Measurements from ENCODE around the gene PARN.
"Not testable (repeated sequence)": the region's sequence is repeated elsewhere in the genome, so short reads cannot be mapped to it uniquely, and the experiment has no call there.

PARN gene

GRCh38 chr16:14423344-14423743 is 206.7 kb downstream of the PARN start:
- Histone ChIP-seq H3K27ac (ENCODE audit: low read depth, low read length) (no peak overlapping the region), H3K36me3 (ENCODE audit: control insufficient read depth, insufficient read depth, low read length) (no peaks in the 10 kb centered on the region), H3K4me3 (ENCODE audit: low read length) (no peak overlapping the region), H3K4me1 (ENCODE audit: control insufficient read depth, insufficient read depth, low read length) (peaks cover 4% of the 10 kb centered on the region), H3K9ac (ENCODE audit: low read length) (no peak overlapping the region), H3K27me3 (ENCODE audit: control insufficient read depth, insufficient read depth, low read length) (no peaks in the 10 kb centered on the region)

GRCh38 chr16:14420721-14421488 is 209.2 kb downstream of the PARN start:
- H3K4me3 ChIP-seq (ENCODE audit: low read length), result no peak overlapping the region
- no peaks in the 10 kb centered on the region for H3K27me3 ChIP-seq (ENCODE audit: control insufficient read depth, insufficient read depth, low read length)
- H3K27ac ChIP-seq (ENCODE audit: low read depth, low read length), result no peak overlapping the region
- peaks cover 4% of the 10 kb centered on the region for H3K4me1 ChIP-seq (ENCODE audit: control insufficient read depth, insufficient read depth, low read length)
- H3K9ac ChIP-seq (ENCODE audit: low read length), result no peak overlapping the region
- no peaks in the 10 kb centered on the region for H3K36me3 ChIP-seq (ENCODE audit: control insufficient read depth, insufficient read depth, low read length)

- not testable (repeated sequence) for H3K4me1 ChIP-seq (ENCODE audit: control insufficient read depth, insufficient read depth, low read length); H3K9ac ChIP-seq (ENCODE audit: low read length); H3K4me3 ChIP-seq (ENCODE audit: low read length); H3K27ac ChIP-seq (ENCODE audit: low read depth, low read length); H3K36me3 ChIP-seq (ENCODE audit: control insufficient read depth, insufficient read depth, low read length); H3K27me3 ChIP-seq (ENCODE audit: control insufficient read depth, insufficient read depth, low read length)
Measured at GRCh38 chr16:14420243-14420642, 209.8 kb downstream of the PARN start.

DNA sequence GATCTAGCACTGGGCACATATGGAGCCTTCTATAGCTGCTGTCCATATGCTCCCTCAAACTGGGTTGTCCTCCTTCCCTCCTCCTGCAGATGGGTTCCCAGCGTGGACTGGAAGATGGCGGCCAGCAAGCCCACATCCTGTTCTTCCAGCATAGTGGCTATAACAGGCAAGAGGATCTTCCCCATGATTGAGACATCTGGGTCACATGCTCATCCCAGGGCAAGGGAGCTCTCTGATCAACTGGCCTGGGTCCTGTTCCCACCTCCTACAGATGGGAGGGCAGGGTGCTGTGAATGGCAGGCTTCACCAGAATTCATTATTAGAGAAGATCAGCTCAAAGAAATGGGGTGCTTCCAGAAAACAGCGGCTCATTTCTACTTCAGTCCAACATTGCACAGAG is 210.2 kb downstream of the PARN start:
- Histone ChIP-seq H3K4me3 (ENCODE audit: low read length) (no peak overlapping the region), H3K36me3 (ENCODE audit: control insufficient read depth, insufficient read depth, low read length) (no peaks in the 10 kb centered on the region), H3K9ac (ENCODE audit: low read length) (no peak overlapping the region), H3K4me1 (ENCODE audit: control insufficient read depth, insufficient read depth, low read length) (peaks cover 4% of the 10 kb centered on the region), H3K27ac (ENCODE audit: low read depth, low read length) (no peak overlapping the region), H3K27me3 (ENCODE audit: control insufficient read depth, insufficient read depth, low read length) (no peaks in the 10 kb centered on the region)

DNA sequence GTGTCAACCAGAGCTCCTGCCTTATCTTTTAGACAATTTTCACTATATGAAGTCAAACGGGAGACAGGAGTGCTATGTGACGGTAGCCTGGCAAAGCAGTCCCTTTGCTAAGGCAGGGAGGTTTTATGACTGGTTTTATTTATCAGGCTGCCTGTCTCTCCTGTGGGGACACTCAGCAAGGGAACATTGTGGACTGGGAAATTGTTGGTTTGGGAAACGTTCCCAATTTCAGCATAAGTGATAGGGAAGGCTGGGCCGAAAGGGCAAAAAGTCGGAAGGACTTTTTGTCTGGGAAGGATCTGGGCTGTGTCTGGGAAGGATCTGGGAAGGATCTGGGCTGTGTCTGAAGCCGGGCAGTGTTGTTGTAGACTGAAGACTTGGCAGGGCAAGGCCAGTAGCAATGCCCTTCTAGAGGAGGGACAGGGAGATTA is 211.2 kb downstream of the PARN start:
- no peaks in the 10 kb centered on the region for H3K36me3 ChIP-seq (ENCODE audit: control insufficient read depth, insufficient read depth, low read length)
- H3K27me3 ChIP-seq (ENCODE audit: control insufficient read depth, insufficient read depth, low read length), result no peaks in the 10 kb centered on the region
- no peak overlapping the region for H3K4me3 ChIP-seq (ENCODE audit: low read length)
- H3K4me1 ChIP-seq (ENCODE audit: control insufficient read depth, insufficient read depth, low read length), result peaks cover 4% of the 10 kb centered on the region
- peak overlapping the region; percentile 58 for H3K27ac ChIP-seq (ENCODE audit: low read depth, low read length)
- no peak overlapping the region for H3K9ac ChIP-seq (ENCODE audit: low read length)

GRCh38 chr16:14416184-14416583 is 213.9 kb downstream of the PARN start:
- no peak overlapping the region for H3K9ac ChIP-seq (ENCODE audit: low read length)

GRCh38 chr16:14415291-14415690 is 214.8 kb downstream of the PARN start:
- Histone ChIP-seq H3K27me3 (ENCODE audit: control insufficient read depth, insufficient read depth, low read length) (no peaks in the 10 kb centered on the region), H3K4me1 (ENCODE audit: control insufficient read depth, insufficient read depth, low read length) (peaks cover 4% of the 10 kb centered on the region), H3K27ac (ENCODE audit: low read depth, low read length) (no peak overlapping the region), H3K4me3 (ENCODE audit: low read length) (no peak overlapping the region), H3K9ac (ENCODE audit: low read length) (no peak overlapping the region), H3K36me3 (ENCODE audit: control insufficient read depth, insufficient read depth, low read length) (no peaks in the 10 kb centered on the region)

More at GRCh38 chr16:14416184-14416583, 213.9 kb downstream of the PARN start:
- no peaks in the 10 kb centered on the region for H3K27me3 ChIP-seq (ENCODE audit: control insufficient read depth, insufficient read depth, low read length)
- no peak overlapping the region for H3K27ac ChIP-seq (ENCODE audit: low read depth, low read length)
- H3K4me1 ChIP-seq (ENCODE audit: control insufficient read depth, insufficient read depth, low read length), result peaks cover 4% of the 10 kb centered on the region
- no peak overlapping the region for H3K4me3 ChIP-seq (ENCODE audit: low read length)
- H3K36me3 ChIP-seq (ENCODE audit: control insufficient read depth, insufficient read depth, low read length), result no peaks in the 10 kb centered on the region

- Histone ChIP-seq H3K4me1 (ENCODE audit: control insufficient read depth, insufficient read depth, low read length) (no peaks in the 10 kb centered on the region), H3K36me3 (ENCODE audit: control insufficient read depth, insufficient read depth, low read length) (no peaks in the 10 kb centered on the region), H3K9ac (ENCODE audit: low read length) (no peak overlapping the region), H3K27ac (ENCODE audit: low read depth, low read length) (no peak overlapping the region), H3K27me3 (ENCODE audit: control insufficient read depth, insufficient read depth, low read length) (no peaks in the 10 kb centered on the region), H3K4me3 (ENCODE audit: low read length) (no peak overlapping the region)
Measured at GRCh38 chr16:14409563-14409962, 220.5 kb downstream of the PARN start.

DNA sequence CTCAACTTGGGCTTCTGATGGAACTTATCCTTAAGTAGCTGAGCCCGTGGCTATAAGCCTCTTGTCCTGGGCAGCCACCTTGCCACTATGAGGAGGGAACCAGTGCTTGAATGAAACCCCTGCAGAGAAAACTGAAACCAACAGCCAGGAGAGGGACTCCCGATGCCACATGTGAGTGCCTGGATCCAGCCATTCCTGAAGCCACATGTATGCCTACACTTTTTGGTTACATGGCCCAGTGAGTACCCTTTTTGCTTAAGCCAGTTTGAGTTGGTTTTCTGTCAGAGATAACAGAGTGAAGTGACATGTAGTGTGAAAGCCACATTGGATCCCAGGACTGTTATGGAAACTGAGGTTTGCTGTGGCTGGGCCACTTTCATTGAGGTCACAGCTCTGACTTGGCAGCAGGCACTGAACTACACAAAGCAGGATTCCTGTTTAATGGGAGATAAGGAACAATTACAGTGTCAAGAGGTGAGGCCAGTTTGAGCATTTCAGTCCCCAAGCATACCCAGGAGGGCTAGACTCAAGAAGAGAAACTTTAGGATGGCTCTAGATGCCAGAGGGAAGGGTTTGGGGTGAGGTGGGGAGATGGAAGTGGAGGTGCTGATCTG is 222.2 kb downstream of the PARN start:
- H3K4me3 ChIP-seq (ENCODE audit: low read length), result no peak overlapping the region
- H3K36me3 ChIP-seq (ENCODE audit: control insufficient read depth, insufficient read depth, low read length), result no peaks in the 10 kb centered on the region
- no peaks in the 10 kb centered on the region for H3K27me3 ChIP-seq (ENCODE audit: control insufficient read depth, insufficient read depth, low read length)
- no peak overlapping the region for H3K9ac ChIP-seq (ENCODE audit: low read length)
- H3K27ac ChIP-seq (ENCODE audit: low read depth, low read length), result no peak overlapping the region
- H3K4me1 ChIP-seq (ENCODE audit: control insufficient read depth, insufficient read depth, low read length), result no peaks in the 10 kb centered on the region

DNA sequence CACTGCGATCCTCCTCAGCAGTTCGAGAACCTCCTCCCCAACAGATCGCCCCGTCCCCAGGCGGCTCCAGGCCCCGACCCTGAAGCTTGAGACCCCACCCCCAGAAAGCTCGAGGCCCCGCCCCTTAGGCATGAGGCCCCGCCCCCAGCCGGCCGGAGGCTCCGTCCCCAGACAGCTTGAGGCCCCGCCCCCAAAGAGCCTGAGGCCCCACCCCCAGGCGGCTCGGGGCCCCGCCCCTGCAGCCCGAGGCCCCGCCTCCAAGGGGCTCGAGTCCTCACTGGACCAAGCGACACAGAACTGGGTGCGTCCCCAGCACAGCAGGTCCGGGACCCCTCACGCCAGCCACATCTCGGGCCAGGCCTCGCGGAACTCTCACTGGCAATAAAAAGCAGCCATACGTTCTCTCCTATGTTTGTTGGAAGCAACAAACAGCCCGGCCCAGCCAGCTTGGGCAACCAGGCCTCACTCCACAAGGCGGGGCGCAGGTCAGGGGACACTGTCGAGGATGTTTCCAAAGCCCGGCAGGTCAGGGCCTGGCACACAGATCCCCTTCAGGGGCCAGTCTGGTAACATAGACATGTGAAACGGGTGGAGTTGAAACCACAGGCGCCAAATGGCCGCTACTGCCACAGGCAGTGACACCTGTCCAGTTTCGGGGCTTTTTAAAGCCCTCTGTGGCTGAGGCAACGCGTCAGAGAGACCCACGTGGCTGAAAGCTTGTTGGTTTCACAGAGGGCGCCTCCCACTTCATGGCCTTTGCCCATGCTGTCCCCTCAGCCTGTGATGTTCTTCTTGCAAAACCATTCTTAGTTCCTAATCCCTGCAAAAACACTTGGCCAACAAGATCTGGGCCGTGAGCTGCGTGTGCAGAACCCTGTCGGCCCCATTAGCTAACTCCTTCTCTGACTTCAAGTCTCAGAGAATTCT is 224.2 kb downstream of the PARN start:
- no peaks in the 10 kb centered on the region for H3K27me3 ChIP-seq (ENCODE audit: control insufficient read depth, insufficient read depth, low read length)
- no peak overlapping the region for H3K27ac ChIP-seq (ENCODE audit: low read depth, low read length)
- no peak overlapping the region for H3K9ac ChIP-seq (ENCODE audit: low read length)
- no peaks in the 10 kb centered on the region for H3K36me3 ChIP-seq (ENCODE audit: control insufficient read depth, insufficient read depth, low read length)
- H3K4me3 ChIP-seq (ENCODE audit: low read length), result no peak overlapping the region
- H3K4me1 ChIP-seq (ENCODE audit: control insufficient read depth, insufficient read depth, low read length), result no peaks in the 10 kb centered on the region

- H3K36me3 ChIP-seq (ENCODE audit: control insufficient read depth, insufficient read depth, low read length); H3K27me3 ChIP-seq (ENCODE audit: control insufficient read depth, insufficient read depth, low read length); H3K9ac ChIP-seq (ENCODE audit: low read length); H3K4me1 ChIP-seq (ENCODE audit: control insufficient read depth, insufficient read depth, low read length); H3K27ac ChIP-seq (ENCODE audit: low read depth, low read length); H3K4me3 ChIP-seq (ENCODE audit: low read length): not testable (repeated sequence)
Measured at GRCh38 chr16:14403001-14403389, 227.1 kb downstream of the PARN start.

All from rectal smooth muscle tissue (tissue), 1 donor.